SKM-1 treated with dmso at 0.1 percent for 144 hours (cell line): ENCODE measurements around the gene SMIM29.
"Not testable (repeated sequence)": the region's sequence is repeated elsewhere in the genome, so short reads cannot be mapped to it uniquely, and the experiment has no call there.

Source experiments
- DNase-seq: peaks from one replicate; lab custom pipeline; 2025; ENCODE audit not compliant: unreplicated experiment; lab: John Stamatoyannopoulos, UW

SMIM29 gene

GRCh38 chr6:34269132-34269531, 20.3 kb upstream of the SMIM29 start:
- DNase-seq = not testable (repeated sequence)

GRCh38 chr6:34267746-34268145, 18.9 kb upstream of the SMIM29 start:
- no peak for DNase-seq

- not testable (repeated sequence) for DNase-seq
Observed at GRCh38 chr6:34263484-34263883, 14.7 kb upstream of the SMIM29 start.

GRCh38 chr6:34260576-34261267, 11.9 kb upstream of the SMIM29 start:
- no peak for DNase-seq

- DNase-seq = no peak
Observed at GRCh38 chr6:34259529-34260069, 10.8 kb upstream of the SMIM29 start.

- not testable (repeated sequence) for DNase-seq
Observed at GRCh38 chr6:34252395-34252794, 3.6 kb upstream of the SMIM29 start.

GRCh38 chr6:34249469-34250261, 859 bp upstream of the SMIM29 start:
- peak; percentile 60 for DNase-seq

- DNase-seq = no peak
Observed at GRCh38 chr6:34248198-34248726, 544 bp downstream of the SMIM29 start.

GRCh38 chr6:34247481-34248197, 1.2 kb downstream of the SMIM29 start:
- DNase-seq = no peak

GRCh38 chr6:34246563-34247391, 2.0 kb downstream of the SMIM29 start:
- peak; percentile 23 for DNase-seq

- no peak for DNase-seq
Observed at GRCh38 chr6:34246249-34246562, 2.6 kb downstream of the SMIM29 start.

GRCh38 chr6:34245761-34246140, 3.1 kb downstream of the SMIM29 start:
- not testable (repeated sequence) for DNase-seq

- not testable (repeated sequence) for DNase-seq
Observed at GRCh38 chr6:34245032-34245760, 3.6 kb downstream of the SMIM29 start.

GRCh38 chr6:34243901-34244884, 4.6 kb downstream of the SMIM29 start:
- no peak for DNase-seq

GRCh38 chr6:34243131-34243771, 5.6 kb downstream of the SMIM29 start:
- DNase-seq = no peak

- DNase-seq = no peak
Observed at GRCh38 chr6:34242252-34243130, 6.3 kb downstream of the SMIM29 start.
